ENCODE results near the gene C9orf152. TPM values are rescaled to one million over a fixed set of nuclear protein-coding genes. Genes with fewer than 3 reads are reported as not detected.
A peak's percentile ranks its signal among the peaks of the same experiment; 100 is the strongest.

Gene C9orf152
- total and polyA plus RNA-seq, 2 of the 13 experiments (the other 11 are each of a cell fraction or from before 2014, with no cell fraction given) = 0.24 to 0.48 TPM

DNA sequence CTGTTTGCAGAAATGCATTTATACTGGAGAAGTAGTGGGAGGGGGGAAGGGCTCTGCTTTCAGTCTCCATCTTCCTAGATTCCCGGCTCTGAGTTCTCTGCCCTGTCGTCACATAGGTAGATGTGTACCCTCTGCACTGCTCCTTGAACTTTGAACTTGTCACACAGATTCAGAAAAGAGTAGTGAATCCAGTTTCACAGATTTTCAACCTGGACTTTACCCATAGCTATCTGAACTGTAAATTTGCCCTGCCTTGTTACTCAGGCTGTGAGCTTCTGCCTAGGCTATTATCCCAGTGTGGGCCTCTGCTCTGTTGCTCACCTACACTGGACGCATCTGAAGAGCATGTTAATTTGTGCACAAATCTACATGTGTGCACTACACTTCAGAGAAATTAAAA, 12.8 kb upstream of the C9orf152 start:
- intact Hi-C loops (cut with micrococcal nuclease; ENCODE audit: unreplicated experiment) (loop anchor here (1.0 to 2.0 kb wide), 2 partner anchors 36 to 126 kb away; partner anchors contain the start of gene TXN), in situ Hi-C loops (cut with HindIII; ENCODE audit: extremely low pct_ligation_motif_present, low pct_unique_long_range_greater_than_20kb) (no loop called here)
- Histone ChIP-seq H3K36me3 (replicated peaks in 1 of 2; ENCODE audit: control insufficient read depth in 1 of 2, insufficient read depth in 2 of 2, low read length in 2 of 2) (no peaks in the 10 kb centered on the region), H3K4me2 (ENCODE audit: low read depth, low read length) (peak overlapping the region; percentile 66), H3K4me3 (replicated peaks in 1 of 3; ENCODE audit: insufficient read depth in 1 of 3, low read depth in 2 of 3, low read length in 3 of 3) (peak overlapping the region in 2 of 3 experiments; percentile 27 to 38; a peak in 4 of 6 replicates), H3K9ac (ENCODE audit: insufficient read depth, low read depth, low read length) (peak overlapping the region; percentile 55), H2AFZ (ENCODE audit: low read length) (no peak overlapping the region), H3K9me3 (ENCODE audit: low read length) (no peaks in the 10 kb centered on the region), H3K4me1 (ENCODE audit: insufficient read depth, low read length) (peaks cover 62% of the 10 kb centered on the region), H3K27ac (ENCODE audit: extremely low read length, insufficient read depth, low read length) (peak overlapping the region; percentile 78), H3K27me3 (ENCODE audit: control insufficient read depth in 1 of 2, insufficient read depth in 2 of 2, low read length in 2 of 2) (no peaks in the 10 kb centered on the region), H3K79me2 (ENCODE audit: insufficient read depth, low read length) (no peaks in the 10 kb centered on the region), H4K20me1 (ENCODE audit: insufficient read depth, low read length) (no peaks in the 10 kb centered on the region)
- BruUV-seq (replicated peaks) = no TSS peak
- ChIA-PET POLR2A (interaction anchor here (0.6 to 3.5 kb wide), 8 partner anchors 14 to 61 kb away, joined by 3 to 30 read pairs (median 4); partner anchors contain the start of gene TXN), CTCF (ENCODE audit: low intra/inter-chr PET ratio, low total read pairs) (no interaction called here)
- 0% methylated on average over 3 of the region's 3 CpGs for WGBS (ENCODE audit: low lambda C conversion rate)
- peak; percentile 94 for FAIRE-seq
- peak; percentile 99 for ATAC-seq
- DNase-seq (ENCODE audit: low spot score) = peak; percentile 93
- TF ChIP-seq, protein P1, sequence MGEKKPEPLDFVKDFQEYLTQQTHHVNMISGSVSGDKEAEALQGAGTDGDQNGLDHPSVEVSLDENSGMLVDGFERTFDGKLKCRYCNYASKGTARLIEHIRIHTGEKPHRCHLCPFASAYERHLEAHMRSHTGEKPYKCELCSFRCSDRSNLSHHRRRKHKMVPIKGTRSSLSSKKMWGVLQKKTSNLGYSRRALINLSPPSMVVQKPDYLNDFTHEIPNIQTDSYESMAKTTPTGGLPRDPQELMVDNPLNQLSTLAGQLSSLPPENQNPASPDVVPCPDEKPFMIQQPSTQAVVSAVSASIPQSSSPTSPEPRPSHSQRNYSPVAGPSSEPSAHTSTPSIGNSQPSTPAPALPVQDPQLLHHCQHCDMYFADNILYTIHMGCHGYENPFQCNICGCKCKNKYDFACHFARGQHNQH (CRISPR knock-in tag; IDR thresholded peaks at IDR 0.05) = peak; percentile 74
- TF ChIP-seq, protein P2, sequence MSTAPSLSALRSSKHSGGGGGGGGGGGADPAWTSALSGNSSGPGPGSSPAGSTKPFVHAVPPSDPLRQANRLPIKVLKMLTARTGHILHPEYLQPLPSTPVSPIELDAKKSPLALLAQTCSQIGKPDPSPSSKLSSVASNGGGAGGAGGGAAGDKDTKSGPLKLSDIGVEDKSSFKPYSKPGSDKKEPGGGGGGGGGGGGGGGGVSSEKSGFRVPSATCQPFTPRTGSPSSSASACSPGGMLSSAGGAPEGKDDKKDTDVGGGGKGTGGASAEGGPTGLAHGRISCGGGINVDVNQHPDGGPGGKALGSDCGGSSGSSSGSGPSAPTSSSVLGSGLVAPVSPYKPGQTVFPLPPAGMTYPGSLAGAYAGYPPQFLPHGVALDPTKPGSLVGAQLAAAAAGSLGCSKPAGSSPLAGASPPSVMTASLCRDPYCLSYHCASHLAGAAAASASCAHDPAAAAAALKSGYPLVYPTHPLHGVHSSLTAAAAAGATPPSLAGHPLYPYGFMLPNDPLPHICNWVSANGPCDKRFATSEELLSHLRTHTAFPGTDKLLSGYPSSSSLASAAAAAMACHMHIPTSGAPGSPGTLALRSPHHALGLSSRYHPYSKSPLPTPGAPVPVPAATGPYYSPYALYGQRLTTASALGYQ (CRISPR knock-in tag; IDR thresholded peaks at IDR 0.05) = peak; percentile 67; the same call in 1 of the 2 replicates
- no peak for TF ChIP-seq CHCHD3 (CRISPR knock-in tag; IDR thresholded peaks at IDR 0.05)
- peak; percentile 56; the same call in 1 of the 2 replicates for TF ChIP-seq SIX1 (CRISPR knock-in tag; IDR thresholded peaks at IDR 0.05; ENCODE audit: borderline replicate concordance)
- TF ChIP-seq, protein P3, sequence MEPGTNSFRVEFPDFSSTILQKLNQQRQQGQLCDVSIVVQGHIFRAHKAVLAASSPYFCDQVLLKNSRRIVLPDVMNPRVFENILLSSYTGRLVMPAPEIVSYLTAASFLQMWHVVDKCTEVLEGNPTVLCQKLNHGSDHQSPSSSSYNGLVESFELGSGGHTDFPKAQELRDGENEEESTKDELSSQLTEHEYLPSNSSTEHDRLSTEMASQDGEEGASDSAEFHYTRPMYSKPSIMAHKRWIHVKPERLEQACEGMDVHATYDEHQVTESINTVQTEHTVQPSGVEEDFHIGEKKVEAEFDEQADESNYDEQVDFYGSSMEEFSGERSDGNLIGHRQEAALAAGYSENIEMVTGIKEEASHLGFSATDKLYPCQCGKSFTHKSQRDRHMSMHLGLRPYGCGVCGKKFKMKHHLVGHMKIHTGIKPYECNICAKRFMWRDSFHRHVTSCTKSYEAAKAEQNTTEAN (CRISPR knock-in tag; conservative IDR thresholded peaks at IDR 0.05) = peak; percentile 95
- TF ChIP-seq, protein P4, sequence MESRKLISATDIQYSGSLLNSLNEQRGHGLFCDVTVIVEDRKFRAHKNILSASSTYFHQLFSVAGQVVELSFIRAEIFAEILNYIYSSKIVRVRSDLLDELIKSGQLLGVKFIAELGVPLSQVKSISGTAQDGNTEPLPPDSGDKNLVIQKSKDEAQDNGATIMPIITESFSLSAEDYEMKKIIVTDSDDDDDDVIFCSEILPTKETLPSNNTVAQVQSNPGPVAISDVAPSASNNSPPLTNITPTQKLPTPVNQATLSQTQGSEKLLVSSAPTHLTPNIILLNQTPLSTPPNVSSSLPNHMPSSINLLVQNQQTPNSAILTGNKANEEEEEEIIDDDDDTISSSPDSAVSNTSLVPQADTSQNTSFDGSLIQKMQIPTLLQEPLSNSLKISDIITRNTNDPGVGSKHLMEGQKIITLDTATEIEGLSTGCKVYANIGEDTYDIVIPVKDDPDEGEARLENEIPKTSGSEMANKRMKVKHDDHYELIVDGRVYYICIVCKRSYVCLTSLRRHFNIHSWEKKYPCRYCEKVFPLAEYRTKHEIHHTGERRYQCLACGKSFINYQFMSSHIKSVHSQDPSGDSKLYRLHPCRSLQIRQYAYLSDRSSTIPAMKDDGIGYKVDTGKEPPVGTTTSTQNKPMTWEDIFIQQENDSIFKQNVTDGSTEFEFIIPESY (CRISPR knock-in tag; IDR thresholded peaks at IDR 0.05) = no peak
- peak; percentile 32; the same call in 1 of the 2 replicates for TF ChIP-seq ZNF652 (CRISPR knock-in tag; IDR thresholded peaks at IDR 0.05; ENCODE audit: borderline replicate concordance, low read depth)
- 0 out of 2 replicates have a peak, but pooled peaks have one; percentile 42 for TF ChIP-seq ZNF446 (CRISPR knock-in tag; IDR thresholded peaks at IDR 0.05)
- TF ChIP-seq, protein P5, sequence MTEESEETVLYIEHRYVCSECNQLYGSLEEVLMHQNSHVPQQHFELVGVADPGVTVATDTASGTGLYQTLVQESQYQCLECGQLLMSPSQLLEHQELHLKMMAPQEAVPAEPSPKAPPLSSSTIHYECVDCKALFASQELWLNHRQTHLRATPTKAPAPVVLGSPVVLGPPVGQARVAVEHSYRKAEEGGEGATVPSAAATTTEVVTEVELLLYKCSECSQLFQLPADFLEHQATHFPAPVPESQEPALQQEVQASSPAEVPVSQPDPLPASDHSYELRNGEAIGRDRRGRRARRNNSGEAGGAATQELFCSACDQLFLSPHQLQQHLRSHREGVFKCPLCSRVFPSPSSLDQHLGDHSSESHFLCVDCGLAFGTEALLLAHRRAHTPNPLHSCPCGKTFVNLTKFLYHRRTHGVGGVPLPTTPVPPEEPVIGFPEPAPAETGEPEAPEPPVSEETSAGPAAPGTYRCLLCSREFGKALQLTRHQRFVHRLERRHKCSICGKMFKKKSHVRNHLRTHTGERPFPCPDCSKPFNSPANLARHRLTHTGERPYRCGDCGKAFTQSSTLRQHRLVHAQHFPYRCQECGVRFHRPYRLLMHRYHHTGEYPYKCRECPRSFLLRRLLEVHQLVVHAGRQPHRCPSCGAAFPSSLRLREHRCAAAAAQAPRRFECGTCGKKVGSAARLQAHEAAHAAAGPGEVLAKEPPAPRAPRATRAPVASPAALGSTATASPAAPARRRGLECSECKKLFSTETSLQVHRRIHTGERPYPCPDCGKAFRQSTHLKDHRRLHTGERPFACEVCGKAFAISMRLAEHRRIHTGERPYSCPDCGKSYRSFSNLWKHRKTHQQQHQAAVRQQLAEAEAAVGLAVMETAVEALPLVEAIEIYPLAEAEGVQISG (CRISPR knock-in tag; IDR thresholded peaks at IDR 0.05) = peak; percentile 48; the same call in 1 of the 2 replicates
- no peak for TF ChIP-seq ZNF615 (CRISPR knock-in tag; IDR thresholded peaks at IDR 0.05; ENCODE audit: borderline replicate concordance)
- peak; percentile 51; the same call in 1 of the 2 replicates for TF ChIP-seq ZNF232 (CRISPR knock-in tag; IDR thresholded peaks at IDR 0.05; ENCODE audit: borderline replicate concordance)
- no peak for TF ChIP-seq HDAC6 (IDR thresholded peaks at IDR 0.05; ENCODE audit: low read depth, low read length)
- TF ChIP-seq EP300 (IDR thresholded peaks at IDR 0.05; ENCODE audit: low read depth in 2 of 2, low read length in 2 of 2) = peak in 1 of 2 experiments; percentile 82; a peak in 2 of 4 replicates
- TF ChIP-seq EP300 (CRISPR knock-in tag; IDR thresholded peaks at IDR 0.05; ENCODE audit: borderline replicate concordance) = peak; percentile 59; the same call in 1 of the 2 replicates
- TF ChIP-seq POLR2AphosphoS5 (IDR thresholded peaks at IDR 0.05; ENCODE audit: low read depth, low read length) = no peak

Data from HepG2 (cell line).